Gastrocnemius medialis (tissue), 4 donors: ENCODE measurements around the gene CLEC18A.
"Not testable (repeated sequence)": the region's sequence is repeated elsewhere in the genome, so short reads cannot be mapped to it uniquely, and the experiment has no call there.

Experiments
- CTCF ChIP-seq, 5 experiments: fragments of 450-650 bp in 3 of 5; fragments of 200-600 bp in 2 of 5; sonication (generic) in 2 of 5; IDR thresholded peaks in 4 of 5; conservative IDR thresholded peaks in 1 of 5; 1 replicate in 4 of 5; 2 replicates in 1 of 5; pipeline ENCODE4 v1.5.1; 2016 to 2019; ENCODE audit warnings: antibody characterized with exemption in 5 of 5, mild to moderate bottlenecking in 3 of 5, moderate library complexity in 3 of 5
- POLR2A ChIP-seq, 2 donors: fragments of 450-650 bp; IDR thresholded peaks; one replicate each; pipeline ENCODE4 v1.6.1; 2017; ENCODE audit warnings: antibody characterized with exemption in 2 of 2, mild to moderate bottlenecking in 2 of 2, moderate library complexity in 2 of 2

GRCh38 chr16:69952572-69953355, 1.6 kb downstream of the CLEC18A start:
- TF ChIP-seq CTCF (IDR thresholded peaks at IDR 0.05 in 4 of 5, conservative IDR thresholded peaks at IDR 0.05 in 1 of 5); POLR2A (IDR thresholded peaks at IDR 0.05): not testable (repeated sequence)
